GM19240 (cell line): ENCODE measurements around the gene LENG8.
"Not testable (repeated sequence)": the region's sequence is repeated elsewhere in the genome, so short reads cannot be mapped to it uniquely, and the experiment has no call there.

ENCODE experiments used
- DNase-seq: peaks from one replicate; pipeline ENCODE4 v3.0.0; 2011; ENCODE audit warnings: low spot score; ENCODE audit not compliant: insufficient read length

The LENG8 gene

DNA sequence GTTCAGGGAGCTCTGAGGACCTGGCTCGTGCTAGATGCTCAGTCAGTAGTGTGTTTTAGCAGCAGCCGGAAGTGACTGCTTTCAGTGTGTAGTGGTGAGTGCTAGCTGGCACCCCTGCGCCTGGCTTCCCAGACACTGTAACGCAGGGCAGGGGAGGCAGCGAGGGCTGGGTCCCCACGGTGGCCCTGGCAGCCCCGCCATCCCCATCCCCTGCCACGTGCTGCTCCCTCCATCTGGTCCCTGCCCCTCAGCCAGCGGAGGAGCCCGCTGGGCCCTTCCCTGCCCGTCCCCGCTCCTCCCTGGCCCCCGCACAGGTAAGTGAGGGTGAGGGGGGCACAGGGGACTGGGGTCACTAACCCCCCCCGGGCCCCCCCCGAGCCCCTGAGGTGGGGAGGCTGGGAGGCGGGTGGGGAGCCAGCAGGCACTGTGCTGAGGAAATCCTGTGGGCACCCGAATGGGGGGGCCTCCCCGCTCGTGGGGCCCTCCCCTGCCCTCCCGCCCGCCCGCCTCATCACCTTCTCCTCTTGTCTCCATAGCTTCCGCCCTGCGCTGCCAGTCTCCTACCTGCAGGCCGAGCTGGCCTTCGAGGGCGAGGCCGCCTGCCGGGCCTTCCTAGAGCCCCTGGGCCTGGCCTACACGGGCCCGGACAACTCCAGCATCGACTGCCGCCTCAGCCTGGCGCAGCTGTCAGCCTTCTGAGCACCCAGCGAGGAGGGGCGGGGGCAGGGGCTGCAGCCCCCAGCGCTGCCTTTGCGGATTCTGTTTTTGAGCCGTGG lies 11.4 kb downstream of the LENG8 start:
- no peak for DNase-seq

DNA sequence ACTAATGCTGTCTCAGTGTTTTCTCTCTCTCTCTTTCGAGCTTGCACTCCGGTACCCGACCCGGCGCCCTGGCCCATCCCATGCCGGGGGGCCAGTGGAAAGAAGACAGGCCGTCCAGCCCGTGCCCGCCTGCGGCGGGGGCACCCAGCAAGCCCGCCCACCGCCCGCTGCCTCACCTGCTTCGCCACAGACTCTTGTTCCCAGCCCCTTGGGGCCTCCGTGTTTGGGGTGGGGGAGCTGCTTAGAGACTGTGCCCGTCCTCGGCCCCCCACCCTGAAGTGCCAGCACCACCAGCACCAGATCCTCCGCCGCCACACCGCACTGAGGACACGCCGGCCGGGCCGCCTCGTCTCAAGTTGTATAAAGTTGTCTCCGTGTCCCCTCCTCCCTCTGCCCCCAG lies 12.2 kb downstream of the LENG8 start:
- no peak for DNase-seq

DNA sequence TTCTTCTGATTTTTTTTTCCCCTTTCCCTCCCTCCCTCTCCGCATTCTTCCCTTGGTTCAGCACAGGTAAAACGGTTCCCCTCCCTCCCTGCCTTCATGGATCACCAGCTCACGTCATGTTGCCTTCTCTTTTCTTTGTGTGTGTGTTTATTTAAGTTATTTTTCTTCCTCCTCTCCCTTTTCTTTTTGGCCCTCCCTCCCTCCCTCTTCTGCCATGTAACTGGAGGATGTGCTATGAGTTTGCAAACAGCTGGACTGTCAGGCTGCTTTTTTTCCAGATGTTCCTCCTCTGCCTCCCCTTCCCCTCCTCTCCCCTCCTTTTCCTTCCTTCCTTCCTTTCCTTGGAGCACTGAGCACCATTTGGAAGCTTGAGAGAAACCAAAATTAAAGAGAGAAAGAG lies 12.6 kb downstream of the LENG8 start:
- DNase-seq = no peak

DNA sequence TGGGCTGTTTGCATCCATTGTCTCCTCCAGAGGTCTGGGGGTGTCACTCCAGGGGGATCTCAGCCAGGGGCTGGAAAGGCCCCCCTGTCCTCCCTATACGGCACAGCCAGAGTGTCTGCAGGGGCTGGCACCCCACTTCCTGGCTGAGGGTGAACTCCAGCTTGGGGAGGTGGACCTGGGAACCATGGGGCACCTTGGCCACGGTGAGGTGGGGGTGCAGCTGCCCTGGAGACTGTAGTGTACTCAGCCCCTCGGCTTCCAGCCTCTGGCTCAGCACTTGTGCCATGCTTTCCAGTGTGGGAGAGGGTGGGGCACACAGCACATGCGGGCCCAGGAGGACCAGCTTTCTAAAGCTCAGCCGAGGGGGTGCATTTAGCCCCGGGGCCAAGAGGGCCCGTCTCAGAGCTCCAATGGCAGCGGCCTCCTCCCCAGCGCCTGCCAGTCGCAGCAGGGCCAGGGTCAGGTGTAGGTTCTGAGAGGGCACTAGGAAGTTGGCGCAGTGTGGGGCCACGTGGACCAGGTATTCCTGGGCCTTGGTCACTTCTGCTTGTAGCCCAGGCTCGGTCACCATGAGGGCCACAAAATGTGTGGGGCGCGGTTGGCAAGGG lies 13.2 kb downstream of the LENG8 start:
- DNase-seq = no peak

DNA sequence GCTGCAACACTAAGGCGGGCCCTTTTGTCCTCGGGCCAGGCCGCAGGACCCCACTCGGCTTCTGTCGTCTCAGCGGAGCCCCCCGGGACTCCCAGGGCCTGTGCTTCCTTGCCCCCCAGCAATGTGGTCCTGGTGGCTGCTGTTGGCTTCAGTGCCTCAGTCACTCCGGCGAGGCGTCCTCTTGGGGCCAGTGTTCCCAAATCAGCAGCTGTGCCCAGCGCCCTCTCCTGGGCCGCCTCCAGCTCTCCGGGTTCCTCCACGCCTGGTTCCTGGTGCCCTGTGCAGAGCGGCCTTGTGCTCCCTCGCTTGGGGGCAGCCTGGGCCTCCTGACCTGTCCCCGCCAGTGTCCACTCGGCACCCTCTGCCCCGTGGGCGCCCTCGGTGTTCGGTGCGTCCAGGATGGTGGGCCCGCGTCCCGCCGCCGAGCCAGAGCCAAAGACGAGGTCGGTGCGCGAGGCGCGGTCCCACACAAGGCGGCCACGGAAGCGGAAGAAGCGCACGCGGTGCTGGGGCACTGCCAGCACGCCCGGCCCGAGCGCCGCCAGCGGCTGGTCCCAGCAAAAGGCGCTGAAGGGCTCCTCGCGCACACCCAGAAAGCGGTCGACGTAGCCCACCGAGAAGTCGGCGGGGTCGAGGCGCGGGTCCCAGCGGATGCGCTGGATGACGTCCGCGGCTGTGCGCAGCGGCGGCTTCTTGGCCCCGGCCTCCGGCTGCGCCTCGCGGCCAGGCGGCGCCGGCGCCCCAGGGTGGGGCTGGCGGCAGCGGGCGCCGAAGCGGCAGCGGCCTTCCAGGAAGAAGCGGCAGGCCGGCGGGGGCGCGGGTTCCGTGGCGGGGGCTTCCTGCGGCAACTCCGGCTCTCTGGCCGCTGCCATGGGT lies 13.9 kb downstream of the LENG8 start:
- no peak for DNase-seq

DNA sequence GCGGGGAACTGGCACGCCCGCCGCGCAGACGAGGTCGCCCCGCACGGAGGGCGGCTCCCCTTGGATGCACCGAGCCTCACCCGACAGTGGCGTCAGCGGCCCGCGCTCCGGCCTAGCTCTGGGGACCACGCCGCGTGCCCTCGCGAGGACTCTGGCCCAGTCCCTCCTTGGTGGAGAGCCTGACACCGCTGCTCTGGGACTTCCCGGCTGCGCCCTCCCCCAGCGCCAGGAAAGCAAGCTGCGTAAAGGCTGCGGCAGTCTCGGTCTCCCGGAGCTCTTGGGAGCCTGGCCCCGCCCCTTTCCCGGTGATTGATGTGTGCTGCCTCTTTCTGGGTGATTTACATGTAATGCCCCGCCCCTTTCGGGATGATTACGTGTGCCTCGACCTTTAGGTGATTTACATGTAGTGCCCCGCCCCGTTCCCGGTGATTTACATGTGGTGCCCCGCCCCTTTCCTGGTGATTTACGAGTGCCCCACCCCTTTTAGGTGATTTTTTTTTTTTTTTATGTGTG lies 14.6 kb downstream of the LENG8 start, which contains the start of gene LENG9:
Gene LENG9, minus strand, starts transcription at position 248 of the 513 bp plus-strand sequence. CDS start 252 bp downstream, outside the sequence.
- DNase-seq = peak; percentile 65

DNA sequence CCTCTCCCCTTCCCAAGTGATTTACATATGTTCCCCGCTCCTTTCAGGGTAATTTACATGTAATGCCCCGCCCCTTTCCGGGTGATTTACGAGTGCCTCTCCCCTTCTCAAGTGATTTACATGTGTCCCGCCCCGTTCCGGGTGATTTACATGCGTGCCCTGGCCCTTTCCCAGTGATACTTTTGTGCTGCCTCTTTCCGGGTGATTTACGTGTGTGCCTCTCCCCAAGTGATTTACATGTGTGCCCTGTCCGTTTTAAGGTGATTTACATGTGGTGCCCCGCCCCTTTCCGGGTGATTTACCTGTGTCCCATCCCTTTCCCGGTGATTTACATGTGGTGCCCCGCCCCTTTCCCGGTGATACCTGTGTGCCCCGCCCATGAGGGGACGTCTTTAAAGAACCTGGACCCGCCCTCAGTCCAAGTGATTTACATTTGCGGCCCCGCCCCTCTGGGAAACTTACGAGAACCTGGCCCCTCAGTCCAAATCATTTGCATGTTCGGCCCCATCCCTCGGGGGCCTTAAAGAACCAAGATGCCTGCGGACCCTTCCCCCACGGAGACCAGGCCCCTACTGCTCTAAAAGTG lies 15.1 kb downstream of the LENG8 start:
- DNase-seq = peak; percentile 72

DNA sequence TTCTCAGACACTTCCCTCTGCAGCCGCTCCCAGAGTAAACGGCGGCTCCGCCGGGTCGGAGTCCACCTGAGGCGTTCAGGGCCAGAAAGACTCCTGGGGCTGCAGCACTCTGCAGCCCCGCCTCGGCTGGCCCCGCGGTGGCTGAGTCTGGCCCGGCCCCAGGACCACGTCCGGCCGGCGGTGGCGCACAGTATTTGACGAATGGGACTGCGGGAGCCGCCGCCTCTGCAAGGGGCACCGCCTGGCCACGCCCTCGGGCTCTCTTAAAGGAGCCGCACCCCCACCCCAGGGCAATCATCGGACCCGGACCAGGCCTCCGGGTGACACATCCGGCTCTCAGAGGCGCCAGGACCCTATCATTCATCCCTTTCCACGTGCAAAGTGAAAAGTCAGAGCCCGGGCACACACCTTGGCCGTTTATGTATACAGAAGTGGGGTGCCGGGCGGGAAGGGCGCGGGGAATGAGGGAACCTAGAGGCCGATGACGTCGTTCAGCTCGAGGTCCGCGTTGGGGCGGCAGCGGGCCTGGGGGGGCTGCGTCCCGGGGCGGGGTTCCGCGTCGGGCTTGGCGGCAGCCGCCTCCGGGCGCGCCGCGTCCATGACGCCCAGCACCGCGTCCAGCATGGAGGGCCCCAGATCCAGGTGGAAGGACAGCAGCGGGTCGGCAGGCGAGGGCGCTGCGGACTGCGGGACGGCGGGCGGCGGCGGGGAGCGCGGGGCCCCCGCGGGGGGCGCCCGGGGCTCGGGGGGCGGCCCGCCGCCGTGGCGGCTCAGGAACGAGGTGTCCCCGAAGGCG lies 15.8 kb downstream of the LENG8 start:
- peak; percentile 86 for DNase-seq

DNA sequence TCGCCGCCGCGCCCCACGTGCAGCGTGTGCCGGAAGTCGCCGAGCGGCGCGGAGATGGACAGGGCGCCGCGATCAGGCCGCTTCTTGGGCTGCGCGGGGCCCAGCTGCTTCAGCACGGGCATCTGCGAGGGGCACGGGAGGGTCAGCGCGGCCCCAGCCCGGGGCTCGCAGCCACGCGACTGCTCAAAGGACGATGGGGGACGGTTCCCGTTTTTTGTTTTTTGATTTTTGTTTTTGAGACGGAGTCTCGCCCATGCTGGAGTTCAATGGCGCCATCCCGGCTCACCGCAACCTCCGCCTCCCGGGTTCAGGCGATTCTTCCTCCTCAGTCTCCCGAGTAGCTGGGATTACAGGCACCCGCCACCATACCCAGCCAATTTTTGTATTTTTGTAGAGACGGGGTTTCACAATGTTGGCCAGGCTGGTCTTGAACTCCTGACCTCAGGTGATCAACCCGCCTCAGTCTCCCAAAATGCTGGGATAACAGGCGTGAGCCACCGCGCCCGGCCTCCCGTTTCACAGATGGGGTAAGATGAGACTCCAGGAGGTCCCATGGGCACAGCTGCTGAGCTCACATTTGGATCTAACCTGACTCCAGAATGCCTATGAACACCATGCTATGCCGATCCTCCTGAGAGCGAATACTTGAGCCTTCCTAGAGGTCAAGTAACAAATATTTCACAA lies 16.6 kb downstream of the LENG8 start:
- no peak for DNase-seq

DNA sequence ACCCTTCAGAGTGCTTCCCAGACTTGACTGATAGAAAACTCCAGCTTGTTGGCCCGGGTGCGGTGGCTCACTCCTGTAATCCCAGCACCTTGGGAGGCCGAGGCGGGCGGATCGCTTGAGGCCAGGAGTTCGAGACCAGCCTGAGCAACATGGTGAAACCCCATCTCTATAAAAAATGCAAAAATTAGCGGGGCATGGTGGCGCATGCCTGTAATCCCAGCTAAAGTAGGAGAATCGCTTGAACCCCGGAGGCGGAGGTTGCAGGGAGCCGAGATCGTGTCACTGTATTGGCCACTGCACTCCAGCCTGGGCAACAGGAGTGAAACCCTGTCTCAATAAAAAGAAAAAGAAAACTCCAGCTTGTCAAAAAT lies 17.1 kb downstream of the LENG8 start:
- not testable (repeated sequence) for DNase-seq

DNA sequence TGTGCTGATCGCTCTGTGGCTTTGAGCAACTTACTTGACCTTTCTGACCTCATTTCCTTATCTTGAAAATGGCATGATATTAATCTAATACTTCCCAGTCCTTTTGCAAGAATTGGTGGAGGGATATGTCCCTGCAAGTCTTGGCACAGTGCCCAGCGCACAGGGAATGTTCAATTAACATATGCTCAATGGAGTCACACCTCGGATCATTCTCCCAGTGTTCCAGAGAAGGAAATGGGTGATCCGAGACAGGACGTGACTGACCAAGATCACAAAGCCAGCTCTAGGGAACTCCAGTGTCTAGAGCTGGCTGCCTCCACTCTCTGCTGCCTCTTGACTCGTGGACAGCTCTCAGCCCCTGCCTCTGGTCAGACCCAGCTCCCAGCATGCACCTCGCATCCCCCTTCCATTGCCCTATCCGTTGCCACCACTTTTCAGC lies 20.5 kb downstream of the LENG8 start:
- DNase-seq = no peak

DNA sequence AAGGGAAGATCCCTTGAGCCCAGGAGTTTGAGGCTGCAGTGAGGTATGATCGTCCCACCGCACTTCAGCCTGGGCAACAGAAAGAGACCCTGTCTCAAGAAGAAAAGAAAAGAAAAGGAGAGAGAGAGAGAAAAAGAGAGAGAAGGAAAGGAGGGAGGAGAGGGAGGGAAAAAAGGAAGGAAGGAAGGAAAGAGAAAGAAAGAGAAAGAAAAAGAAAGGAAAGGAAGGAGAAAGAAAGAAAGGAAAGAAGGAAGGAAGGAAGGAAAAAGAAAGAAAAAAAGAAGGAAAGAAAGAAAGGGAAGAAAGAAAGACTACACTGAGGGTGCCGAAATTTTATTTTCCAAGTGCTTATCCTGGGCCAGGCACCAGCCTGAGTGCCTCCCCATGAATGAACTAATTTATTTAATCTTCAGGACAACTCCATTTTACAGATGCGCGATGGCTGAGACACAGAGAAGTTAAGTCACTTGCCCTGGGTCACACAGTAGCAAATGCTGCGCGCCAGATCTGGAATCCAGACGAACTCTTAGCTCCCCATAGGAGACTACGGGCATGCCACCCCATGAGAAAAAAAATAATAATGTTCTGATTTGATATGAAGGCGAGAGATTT lies 21.4 kb downstream of the LENG8 start:
- DNase-seq = no peak

DNA sequence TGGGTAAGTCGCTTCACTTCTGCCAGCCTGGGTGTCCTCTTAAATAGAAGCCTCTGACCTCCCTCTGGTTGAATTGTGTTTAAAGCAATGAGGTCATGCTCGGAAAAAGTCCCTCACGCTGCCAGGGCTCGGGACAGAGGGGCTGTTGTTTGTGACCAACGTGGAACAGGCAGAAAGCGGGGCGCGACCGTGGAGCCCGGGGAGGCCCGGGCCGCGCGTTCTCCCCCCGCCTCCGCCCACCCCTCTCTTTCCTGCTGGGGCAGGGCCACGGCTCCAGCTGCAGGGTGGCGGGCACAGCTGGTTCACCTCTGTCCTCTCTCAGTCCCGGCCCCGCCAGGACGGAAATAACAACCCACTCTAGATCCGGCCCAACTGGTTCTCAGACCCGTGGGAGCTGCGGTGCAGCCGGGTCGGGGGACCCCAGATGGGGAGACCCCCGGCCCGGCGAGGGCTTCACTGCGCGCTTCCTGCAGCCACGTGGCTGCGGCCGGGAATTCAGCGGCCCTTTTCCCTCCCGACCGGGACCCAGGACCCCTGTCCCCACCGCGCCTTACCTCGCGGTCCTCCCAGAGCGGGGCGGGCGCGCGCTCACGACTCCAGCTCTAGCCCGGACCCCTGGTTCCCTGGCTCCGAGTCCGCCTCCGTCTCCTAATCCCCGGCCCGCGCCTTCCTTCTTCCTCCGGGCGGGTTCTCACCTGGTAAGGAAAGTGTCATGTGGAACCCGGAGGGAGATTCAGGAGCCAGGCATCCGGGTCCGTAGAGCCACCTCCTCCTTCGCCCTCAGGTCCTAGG lies 22.2 kb downstream of the LENG8 start:
- DNase-seq = no peak

DNA sequence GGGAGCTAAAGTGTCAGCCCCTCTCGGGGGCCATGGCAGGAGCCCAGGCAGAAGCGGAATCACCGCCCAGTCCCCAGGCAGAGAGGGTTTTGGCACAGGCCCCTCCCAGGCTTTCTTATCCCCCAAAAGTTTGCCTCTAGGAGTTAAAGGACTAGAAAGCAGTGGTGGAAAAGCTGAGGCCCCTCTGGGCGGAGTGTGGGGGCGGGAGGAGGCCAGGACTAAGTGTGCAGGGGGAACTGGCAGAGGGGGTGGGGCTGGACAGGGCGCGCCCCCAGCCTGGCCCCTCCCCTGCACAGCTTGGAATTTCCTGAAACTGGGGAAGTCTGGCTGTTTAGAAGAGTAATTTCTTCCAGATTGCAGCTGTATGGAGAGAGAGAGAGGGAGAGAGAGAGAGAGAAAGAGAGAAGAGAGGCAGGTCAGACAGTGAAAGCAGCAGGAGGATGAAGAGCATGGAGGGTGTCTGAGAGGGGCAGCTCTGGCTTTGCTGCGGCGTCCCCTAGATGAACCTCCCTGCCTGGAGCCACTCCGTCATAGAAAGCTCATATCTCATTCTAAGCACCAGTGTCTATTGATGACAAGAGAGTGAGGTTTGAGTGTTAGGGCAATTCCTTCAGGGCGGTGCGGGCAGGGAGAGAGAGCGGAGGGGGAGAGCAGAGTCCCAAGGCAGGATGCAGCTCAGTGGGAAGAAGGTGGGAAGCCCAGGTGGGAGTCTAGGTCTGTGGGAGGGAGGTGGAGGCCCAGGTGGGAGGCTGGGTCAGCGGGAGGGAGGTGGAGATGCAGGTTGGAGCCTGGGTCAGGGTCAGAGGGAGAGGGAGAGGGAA lies 24.3 kb downstream of the LENG8 start, which contains the start of gene CDC42EP5:
Gene CDC42EP5, minus strand, starts transcription at position 226 of the 821 bp plus-strand sequence. CDS start 7,749 bp downstream, outside the sequence.
- no peak for DNase-seq

DNA sequence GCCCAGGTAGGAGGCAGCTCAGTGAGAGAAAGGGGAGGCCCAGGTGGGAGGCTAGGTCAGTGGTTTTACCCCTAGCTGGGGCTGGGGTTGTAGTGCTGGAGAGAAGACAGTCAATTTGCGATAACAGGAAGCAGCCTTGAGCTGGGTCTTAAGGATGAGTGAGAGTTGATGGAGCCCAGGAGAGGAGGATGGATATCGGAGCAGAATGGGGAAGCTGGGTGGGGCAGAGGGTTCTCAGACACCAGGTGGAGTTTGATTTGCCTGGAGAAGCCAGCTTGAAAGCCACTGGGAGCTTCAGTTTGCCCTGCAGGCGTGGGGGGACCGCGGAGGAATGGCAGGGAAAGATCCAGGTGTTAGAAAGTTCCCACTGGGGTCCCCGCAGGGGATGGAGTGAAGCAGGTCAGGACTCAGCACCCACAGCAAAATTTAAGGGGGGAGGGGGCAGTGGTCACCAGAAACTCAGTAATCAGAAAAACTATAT lies 24.9 kb downstream of the LENG8 start:
- DNase-seq = no peak

DNA sequence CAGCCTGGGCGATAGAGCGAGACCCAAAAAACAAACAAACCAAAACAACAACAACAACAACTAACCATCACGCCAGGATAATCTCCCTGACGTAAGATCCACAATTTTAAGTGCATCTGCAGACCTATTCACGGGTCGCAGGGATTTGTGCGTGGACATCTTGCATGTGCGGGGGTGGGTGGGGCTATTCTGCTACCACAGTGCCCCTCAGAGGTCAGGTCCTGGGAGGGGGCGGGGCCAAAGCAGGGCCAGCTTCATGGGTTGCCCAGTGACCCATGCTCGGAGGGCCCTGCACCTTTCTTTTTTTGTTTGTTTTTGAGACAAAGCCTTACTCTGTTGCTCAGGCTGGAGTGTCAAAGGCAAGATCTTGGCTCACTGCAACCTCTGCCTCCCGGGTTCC lies 26.7 kb downstream of the LENG8 start:
- no peak for DNase-seq

DNA sequence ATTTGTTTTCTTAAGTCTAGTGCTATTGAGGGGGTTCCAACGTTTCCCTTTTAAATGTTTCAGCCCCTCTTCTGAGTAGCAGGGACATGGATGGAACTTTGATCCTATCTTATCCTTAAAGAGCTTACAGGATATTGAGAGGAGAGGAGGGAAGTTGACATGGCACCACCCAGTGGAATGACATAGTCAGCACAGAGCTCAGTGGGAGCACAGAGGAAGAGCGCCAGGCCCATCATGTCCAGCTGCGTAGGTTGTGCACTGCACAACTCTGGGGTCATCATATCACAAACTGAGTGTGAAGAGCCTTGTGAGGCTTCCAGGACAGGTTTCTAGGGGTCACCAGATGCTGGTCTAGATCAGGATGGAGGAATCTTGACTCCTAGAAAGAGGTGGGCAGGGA lies 28.7 kb downstream of the LENG8 start:
- no peak for DNase-seq
